Caco-2 (cell line): ENCODE measurements around the gene DMRTB1. TPM values are rescaled to one million over a fixed set of nuclear protein-coding genes. Genes with fewer than 3 reads are reported as not detected.

Experiments used
- BruUV-seq: library from RNA; stranded (reverse); fragments of 400-500 nt; replicated peaks from 2 replicates; lab custom pipeline; 2021; lab: Mats Ljungman, UMichigan
- CTCF ChIA-PET: fragments of 300-600 bp; sonication (Branson Sonifier 250); formaldehyde crosslinking; loops from one replicate; lab custom pipeline; 2022; ENCODE audit warnings: antibody characterized with exemption; lab: Charles Lee
- POLR2A ChIA-PET: fragments of 300-600 bp; sonication (Branson Sonifier 250); formaldehyde crosslinking; loops from one replicate; lab custom pipeline; 2022; ENCODE audit warnings: antibody characterized with exemption; lab: Charles Lee
- DNase-seq, 2 experiments: peaks; one replicate each; pipeline versions ENCODE4 v3.0.0 to v3.0.0-alpha.2; 2020 to 2022
- H3K27me3 ChIP-seq: replicated peaks from 2 replicates; pipeline ENCODE4 v1.6.0; 2011; ENCODE audit warnings: low read length; ENCODE audit not compliant: control insufficient read depth, insufficient read depth
- H3K36me3 ChIP-seq: 2 replicates; pipeline ENCODE4 v1.5.1; 2011; ENCODE audit warnings: low read length; ENCODE audit not compliant: control insufficient read depth, insufficient read depth
- H3K4me1 ChIP-seq: fragments of 250-450 bp; sonication (Bioruptor Pico); 2 replicates; pipeline ENCODE4 v1.5.1; 2020; ENCODE audit warnings: mild to moderate bottlenecking
- H3K4me3 ChIP-seq: 2 replicates; pipeline ENCODE4 v1.5.1; 2011; ENCODE audit warnings: low read depth, mild to moderate bottlenecking, control low read depth, low read length
- H3K9me3 ChIP-seq: fragments of 250-450 bp; sonication (Bioruptor Pico); 2 replicates; pipeline ENCODE4 v1.5.1; 2020; ENCODE audit warnings: mild to moderate bottlenecking, moderate library complexity
- H3K27ac Mint-ChIP-seq: one replicate; pipeline ENCODE4 v1.8.0; 2022; ENCODE audit warnings: mixed read lengths; ENCODE audit not compliant: unreplicated experiment
- H3K27me3 Mint-ChIP-seq: one replicate; pipeline ENCODE4 v1.8.0; 2022; ENCODE audit warnings: mixed read lengths; ENCODE audit not compliant: insufficient read depth, unreplicated experiment
- H3K36me3 Mint-ChIP-seq: one replicate; pipeline ENCODE4 v1.8.0; 2022; ENCODE audit warnings: mild to moderate bottlenecking, mixed read lengths; ENCODE audit not compliant: insufficient read depth, unreplicated experiment
- H3K4me1 Mint-ChIP-seq: one replicate; pipeline ENCODE4 v1.8.0; 2022; ENCODE audit warnings: low read depth, mixed read lengths; ENCODE audit not compliant: unreplicated experiment
- H3K4me3 Mint-ChIP-seq: one replicate; pipeline ENCODE4 v1.8.0; 2022; ENCODE audit warnings: mild to moderate bottlenecking, moderate library complexity, mixed read lengths; ENCODE audit not compliant: unreplicated experiment
- H3K9me3 Mint-ChIP-seq: one replicate; pipeline ENCODE4 v1.8.0; 2022; ENCODE audit warnings: mixed read lengths; ENCODE audit not compliant: unreplicated experiment
- CTCF ChIP-seq, 2 experiments: fragments of 200-600 bp in 1 of 2; IDR thresholded peaks; 1 replicate in 1 of 2; 2 replicates in 1 of 2; pipeline versions ENCODE4 v1.5.1 to v1.8.0; 2011 to 2022; ENCODE audit warnings: antibody characterized with exemption in 1 of 2, control low read depth in 1 of 2, inconsistent platforms in 1 of 2, low read depth in 1 of 2, low read length in 1 of 2, mild to moderate bottlenecking in 1 of 2, moderate library complexity in 1 of 2; ENCODE audit not compliant: insufficient read depth in 1 of 2, severe bottlenecking in 1 of 2, unreplicated experiment in 1 of 2
- intact Hi-C: fragments of 100-400 bp; cut with micrococcal nuclease; formaldehyde crosslinking; loops from one replicate; pipeline ENCODE4 v1.10.0; 2022; ENCODE audit not compliant: unreplicated experiment
- total RNA-seq: library from RNA; stranded (reverse); gene quantifications from 2 replicates; pipeline ENCODE4 v1.2.3, GENCODE V29; 2022

DMRTB1 gene
- total RNA-seq, 1 experiment from 2014 or later, result not detected

DNA sequence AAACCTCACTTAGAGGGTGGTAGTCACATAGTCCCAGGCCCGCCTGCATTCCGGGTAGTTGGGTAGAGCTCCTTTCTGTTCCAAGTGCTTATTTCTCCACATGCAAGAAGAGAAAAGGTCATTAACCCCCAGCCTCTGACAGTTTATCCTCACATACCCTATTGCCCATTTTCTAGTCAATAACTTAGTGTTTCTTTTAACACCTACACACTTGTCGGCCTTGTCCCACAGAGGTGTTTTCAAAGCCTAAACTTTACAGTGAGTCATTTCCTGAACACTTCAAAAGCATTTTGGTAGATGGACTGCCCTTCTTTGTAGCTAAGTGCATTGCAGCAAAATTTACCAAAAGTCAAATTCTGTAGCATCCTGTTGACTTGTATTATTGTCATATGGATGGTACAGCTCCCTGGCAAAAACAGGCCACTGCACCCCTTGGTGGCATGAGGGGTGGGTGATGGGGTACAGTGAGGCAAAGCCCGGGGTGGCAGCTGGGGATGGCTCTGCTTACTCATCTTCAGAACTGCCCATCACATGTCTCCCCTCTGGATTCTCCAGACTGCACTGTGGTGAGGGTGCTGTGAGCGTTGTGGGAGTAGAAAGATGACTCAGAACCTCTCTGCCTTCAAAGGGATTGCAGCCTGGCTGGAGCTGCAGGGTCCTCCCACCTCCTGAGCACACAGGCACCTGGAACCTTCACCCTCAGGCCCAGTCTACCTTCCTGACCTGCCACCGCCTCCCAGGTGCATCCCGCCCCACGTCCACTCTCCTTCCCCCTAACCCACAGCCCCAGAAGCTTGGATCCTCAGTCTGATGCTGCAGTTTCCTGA lies 45.8 kb upstream of the DMRTB1 start:
- TF ChIP-seq CTCF (IDR thresholded peaks at IDR 0.05; ENCODE audit: insufficient read depth in 1 of 2, low read depth in 1 of 2, low read length in 1 of 2, severe bottlenecking in 1 of 2, unreplicated experiment in 1 of 2), result no peak
- DNase-seq, result no peak
- intact Hi-C loops, result no loop called here
- no peaks in the 10 kb centered on the region for H3K9me3 Mint-ChIP-seq
- BruUV-seq, result no TSS peak
- no peaks in the 10 kb centered on the region for H3K4me1 Mint-ChIP-seq
- no peaks in the 10 kb centered on the region for H3K9me3 ChIP-seq
- H3K27ac Mint-ChIP-seq, result no peak overlapping the region
- ChIA-PET POLR2A (no interaction called here), CTCF (no interaction called here)
- no peaks in the 10 kb centered on the region for H3K36me3 ChIP-seq
- H3K4me3 Mint-ChIP-seq, result no peak overlapping the region
- peaks cover 2% of the 10 kb centered on the region for H3K27me3 Mint-ChIP-seq
- no peak overlapping the region for H3K4me3 ChIP-seq
- H3K36me3 Mint-ChIP-seq, result no peaks in the 10 kb centered on the region
- no peaks in the 10 kb centered on the region for H3K4me1 ChIP-seq
- H3K27me3 ChIP-seq, result no peaks in the 10 kb centered on the region

DNA sequence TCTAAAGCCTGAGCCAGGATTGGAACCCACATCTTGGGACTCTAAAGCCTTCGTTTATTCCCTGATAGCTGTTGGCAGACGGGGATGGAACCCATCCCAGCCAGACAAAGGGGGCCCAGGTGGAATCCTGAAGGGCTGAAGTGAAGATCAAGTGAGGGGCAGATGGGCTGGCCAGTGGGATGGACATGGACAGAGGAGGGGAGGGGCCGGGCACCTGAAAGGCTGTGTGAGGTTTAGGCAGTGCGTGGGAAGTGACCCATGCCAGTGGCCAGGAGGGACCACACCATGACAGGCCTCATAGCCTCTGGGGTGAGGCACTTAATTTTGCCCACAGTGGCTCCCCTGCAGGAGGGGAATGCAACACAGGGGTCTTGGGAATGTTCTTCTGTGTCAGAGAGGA lies 44.6 kb upstream of the DMRTB1 start:
- ChIA-PET POLR2A (no interaction called here), CTCF (no interaction called here)
- TF ChIP-seq CTCF (IDR thresholded peaks at IDR 0.05; ENCODE audit: insufficient read depth in 1 of 2, low read depth in 1 of 2, low read length in 1 of 2, severe bottlenecking in 1 of 2, unreplicated experiment in 1 of 2), result no peak
- no peaks in the 10 kb centered on the region for H3K9me3 Mint-ChIP-seq
- BruUV-seq, result no TSS peak
- Histone ChIP-seq H3K4me3 (no peak overlapping the region), H3K36me3 (no peaks in the 10 kb centered on the region), H3K4me1 (no peaks in the 10 kb centered on the region), H3K9me3 (no peaks in the 10 kb centered on the region), H3K27me3 (no peaks in the 10 kb centered on the region)
- no peaks in the 10 kb centered on the region for H3K36me3 Mint-ChIP-seq
- H3K27me3 Mint-ChIP-seq, result peaks cover 5% of the 10 kb centered on the region
- H3K4me3 Mint-ChIP-seq, result no peak overlapping the region
- DNase-seq, result no peak
- intact Hi-C loops, result no loop called here
- H3K4me1 Mint-ChIP-seq, result no peaks in the 10 kb centered on the region
- H3K27ac Mint-ChIP-seq, result no peak overlapping the region

GRCh38 chr1:53415432-53415831 lies 43.8 kb upstream of the DMRTB1 start:
- H3K4me1 Mint-ChIP-seq, result no peaks in the 10 kb centered on the region
- H3K36me3 Mint-ChIP-seq, result no peaks in the 10 kb centered on the region
- Histone ChIP-seq H3K36me3 (no peaks in the 10 kb centered on the region), H3K4me1 (no peaks in the 10 kb centered on the region), H3K27me3 (no peaks in the 10 kb centered on the region), H3K4me3 (no peak overlapping the region), H3K9me3 (no peaks in the 10 kb centered on the region)
- peaks cover 3% of the 10 kb centered on the region for H3K27me3 Mint-ChIP-seq
- no TSS peak for BruUV-seq
- no peak overlapping the region for H3K4me3 Mint-ChIP-seq
- no peaks in the 10 kb centered on the region for H3K9me3 Mint-ChIP-seq
- DNase-seq, result no peak
- no peak for TF ChIP-seq CTCF (IDR thresholded peaks at IDR 0.05; ENCODE audit: insufficient read depth in 1 of 2, low read depth in 1 of 2, low read length in 1 of 2, severe bottlenecking in 1 of 2, unreplicated experiment in 1 of 2)
- POLR2A ChIA-PET, result no interaction called here
- CTCF ChIA-PET, result no interaction called here
- no peak overlapping the region for H3K27ac Mint-ChIP-seq
- intact Hi-C loops, result no loop called here
